Gastroesophageal sphincter (tissue), 4 donors: Measurements from ENCODE around the gene TPX2. TPM values are rescaled to one million over a fixed set of nuclear protein-coding genes. Genes with fewer than 3 reads are reported as not detected.

Source experiments
- ATAC-seq: fragments of 150-250 bp; one replicate; pipeline ENCODE4 v1.9.1; 2016; ENCODE audit warnings: mild to moderate bottlenecking, moderate library complexity
- H3K27ac ChIP-seq, 4 donors: fragments of 200-600 bp; sonication (generic) in 3 of 4; 1 replicate in 3 of 4; 2 replicates in 1 of 4; pipeline ENCODE4 v1.5.1; 2016 to 2019
- H3K27me3 ChIP-seq: fragments of 200-600 bp; sonication (generic); one replicate; pipeline ENCODE4 v1.5.1; 2019
- H3K36me3 ChIP-seq, 2 donors: fragments of 200-600 bp; sonication (generic); one replicate each; pipeline ENCODE4 v1.5.1; 2019; ENCODE audit warnings: control low read depth in 1 of 2
- H3K4me1 ChIP-seq, 3 donors: fragments of 200-600 bp; sonication (generic); 1 replicate in 2 of 3; 2 replicates in 1 of 3; pipeline ENCODE4 v1.5.1; 2016 to 2019; ENCODE audit warnings: control low read depth in 2 of 3
- H3K4me3 ChIP-seq, 2 donors: fragments of 200-600 bp; sonication (generic); one replicate each; pipeline ENCODE4 v1.5.1; 2019; ENCODE audit warnings: mild to moderate bottlenecking in 1 of 2, moderate library complexity in 1 of 2
- H3K9me3 ChIP-seq, 3 donors: fragments of 200-600 bp; sonication (generic); one replicate each; pipeline ENCODE4 v1.5.1; 2017 to 2019; ENCODE audit warnings: control low read depth in 2 of 3
- EP300 ChIP-seq: sonication (generic); formaldehyde crosslinking; IDR thresholded peaks from one replicate; pipeline ENCODE4 v1.6.1; 2017; ENCODE audit warnings: antibody characterized with exemption, mild to moderate bottlenecking
- POLR2A ChIP-seq, 2 donors: fragments of 450-650 bp; IDR thresholded peaks; one replicate each; pipeline ENCODE4 v1.6.1; 2017; ENCODE audit warnings: antibody characterized with exemption in 2 of 2, mild to moderate bottlenecking in 2 of 2, moderate library complexity in 1 of 2
- POLR2AphosphoS5 ChIP-seq: sonication (generic); formaldehyde crosslinking; IDR thresholded peaks from one replicate; pipeline ENCODE4 v1.6.1; 2017; ENCODE audit warnings: antibody characterized with exemption
- WGBS, 2 donors: methylation state at CpG; one replicate each; pipeline ENCODE4 v1.1.5; 2018; ENCODE audit warnings: low coverage in 1 of 2; 5-methylcytosine and 5-hydroxymethylcytosine counted together
- total RNA-seq, 4 donors: library from RNA; depleted of rRNA; stranded (reverse); fragments of >200 nt; gene quantifications; one replicate each; pipeline ENCODE4 v1.1.0, GENCODE V29; 2016
- TF ChIP-seq, protein P1 (sequence below), 4 experiments: fragments of 200-600 bp in 2 of 4; fragments of 450-650 bp in 2 of 4; sonication (generic) in 1 of 4; IDR thresholded peaks; one replicate each; pipeline ENCODE4 v1.5.1; 2017 to 2019; ENCODE audit warnings: antibody characterized with exemption in 4 of 4, mild to moderate bottlenecking in 2 of 4, moderate library complexity in 2 of 4

TPX2 gene
- total RNA-seq, 4 donors from 2014 or later, result 0.13 to 1.4 (median 0.74) TPM

DNA sequence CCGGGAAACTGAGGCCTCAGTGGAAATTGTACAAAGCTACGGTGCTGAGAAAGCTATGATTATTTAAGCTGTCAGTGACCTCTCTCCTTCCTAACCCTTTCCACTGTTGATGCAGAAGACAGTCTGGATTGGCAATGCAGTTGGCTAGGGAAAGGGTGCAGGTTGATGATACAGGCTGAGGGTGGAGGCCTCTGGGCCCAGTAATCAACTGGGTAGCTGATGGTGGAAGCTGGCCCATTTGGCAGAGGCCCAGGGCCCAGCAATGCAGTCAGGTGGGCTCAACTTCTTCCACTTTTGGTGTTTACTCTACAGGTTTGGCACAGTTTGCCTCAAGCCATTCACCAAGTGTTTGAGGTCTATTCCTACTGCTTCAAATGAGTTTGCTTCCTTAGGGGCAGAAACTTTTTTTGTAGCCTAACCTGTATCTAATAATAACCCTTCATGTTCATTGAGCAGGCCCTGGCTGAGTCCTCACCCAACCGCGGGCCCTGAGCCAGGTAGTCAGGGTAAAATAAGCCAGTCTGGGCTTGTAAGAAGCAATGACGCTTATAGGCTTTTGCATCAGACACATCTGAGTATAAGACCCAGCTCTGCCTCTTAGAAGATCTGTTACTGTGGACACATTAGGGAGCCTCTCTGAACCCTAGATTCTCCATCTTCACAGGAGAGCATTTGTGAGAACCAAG lies 28.5 kb upstream of the TPX2 start:
- Histone ChIP-seq H3K9me3 (no peaks in the 10 kb centered on the region), H3K36me3 (peaks cover 0 to 46% of the 10 kb centered on the region in 2 donors), H3K27ac (peak overlapping the region; percentile 93 to 100 (median 96)), H3K27me3 (no peaks in the 10 kb centered on the region), H3K4me3 (no peak overlapping the region), H3K4me1 (peaks cover 30 to 95% (median 56%) of the 10 kb centered on the region in 3 donors)
- no peak for TF ChIP-seq EP300
- no peak for TF ChIP-seq POLR2AphosphoS5
- TF ChIP-seq, protein P1, sequence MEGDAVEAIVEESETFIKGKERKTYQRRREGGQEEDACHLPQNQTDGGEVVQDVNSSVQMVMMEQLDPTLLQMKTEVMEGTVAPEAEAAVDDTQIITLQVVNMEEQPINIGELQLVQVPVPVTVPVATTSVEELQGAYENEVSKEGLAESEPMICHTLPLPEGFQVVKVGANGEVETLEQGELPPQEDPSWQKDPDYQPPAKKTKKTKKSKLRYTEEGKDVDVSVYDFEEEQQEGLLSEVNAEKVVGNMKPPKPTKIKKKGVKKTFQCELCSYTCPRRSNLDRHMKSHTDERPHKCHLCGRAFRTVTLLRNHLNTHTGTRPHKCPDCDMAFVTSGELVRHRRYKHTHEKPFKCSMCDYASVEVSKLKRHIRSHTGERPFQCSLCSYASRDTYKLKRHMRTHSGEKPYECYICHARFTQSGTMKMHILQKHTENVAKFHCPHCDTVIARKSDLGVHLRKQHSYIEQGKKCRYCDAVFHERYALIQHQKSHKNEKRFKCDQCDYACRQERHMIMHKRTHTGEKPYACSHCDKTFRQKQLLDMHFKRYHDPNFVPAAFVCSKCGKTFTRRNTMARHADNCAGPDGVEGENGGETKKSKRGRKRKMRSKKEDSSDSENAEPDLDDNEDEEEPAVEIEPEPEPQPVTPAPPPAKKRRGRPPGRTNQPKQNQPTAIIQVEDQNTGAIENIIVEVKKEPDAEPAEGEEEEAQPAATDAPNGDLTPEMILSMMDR (IDR thresholded peaks at IDR 0.05), result no peak
- no peak for TF ChIP-seq POLR2A (IDR thresholded peaks at IDR 0.05)
- 65 to 78% methylated on average over 2 to 4 of the region's 5 CpGs for WGBS, 2 donors
- no peak for ATAC-seq

GRCh38 chr20:31711179-31712111 lies 27.6 kb upstream of the TPX2 start:
- peaks cover 0 to 40% of the 10 kb centered on the region in 2 donors for H3K36me3 ChIP-seq
- H3K4me1 ChIP-seq, result peaks cover 33 to 95% (median 65%) of the 10 kb centered on the region in 3 donors
- H3K27ac ChIP-seq, result peak overlapping the region; percentile 93 to 100 (median 96)
- H3K9me3 ChIP-seq, result no peaks in the 10 kb centered on the region
- no peaks in the 10 kb centered on the region for H3K27me3 ChIP-seq
- H3K4me3 ChIP-seq, result peak overlapping the region in 1 of 2 donors; percentile 38
- TF ChIP-seq POLR2A (IDR thresholded peaks at IDR 0.05) (no peak), POLR2AphosphoS5 (no peak), EP300 (no peak)
- TF ChIP-seq, protein P1 (IDR thresholded peaks at IDR 0.05), result no peak
- ATAC-seq, result no peak

- H3K27ac ChIP-seq, result peak overlapping the region; percentile 93 to 100 (median 96)
- TF ChIP-seq EP300 (no peak), POLR2A (IDR thresholded peaks at IDR 0.05) (no peak)
- TF ChIP-seq, protein P1 (IDR thresholded peaks at IDR 0.05), result no peak
- peak; percentile 29 for ATAC-seq
- WGBS, 2 donors, result 34 to 52% methylated on average over 4 to 5 of the region's 5 CpGs
- H3K36me3 ChIP-seq, result peaks cover 0 to 33% of the 10 kb centered on the region in 2 donors
- H3K4me1 ChIP-seq, result peaks cover 33 to 95% (median 72%) of the 10 kb centered on the region in 3 donors
- no peaks in the 10 kb centered on the region for H3K27me3 ChIP-seq
- peak overlapping the region in 1 of 2 donors; percentile 38 for H3K4me3 ChIP-seq
- H3K9me3 ChIP-seq, result no peaks in the 10 kb centered on the region
Measured at GRCh38 chr20:31712112-31712553, 27.0 kb upstream of the TPX2 start.

DNA sequence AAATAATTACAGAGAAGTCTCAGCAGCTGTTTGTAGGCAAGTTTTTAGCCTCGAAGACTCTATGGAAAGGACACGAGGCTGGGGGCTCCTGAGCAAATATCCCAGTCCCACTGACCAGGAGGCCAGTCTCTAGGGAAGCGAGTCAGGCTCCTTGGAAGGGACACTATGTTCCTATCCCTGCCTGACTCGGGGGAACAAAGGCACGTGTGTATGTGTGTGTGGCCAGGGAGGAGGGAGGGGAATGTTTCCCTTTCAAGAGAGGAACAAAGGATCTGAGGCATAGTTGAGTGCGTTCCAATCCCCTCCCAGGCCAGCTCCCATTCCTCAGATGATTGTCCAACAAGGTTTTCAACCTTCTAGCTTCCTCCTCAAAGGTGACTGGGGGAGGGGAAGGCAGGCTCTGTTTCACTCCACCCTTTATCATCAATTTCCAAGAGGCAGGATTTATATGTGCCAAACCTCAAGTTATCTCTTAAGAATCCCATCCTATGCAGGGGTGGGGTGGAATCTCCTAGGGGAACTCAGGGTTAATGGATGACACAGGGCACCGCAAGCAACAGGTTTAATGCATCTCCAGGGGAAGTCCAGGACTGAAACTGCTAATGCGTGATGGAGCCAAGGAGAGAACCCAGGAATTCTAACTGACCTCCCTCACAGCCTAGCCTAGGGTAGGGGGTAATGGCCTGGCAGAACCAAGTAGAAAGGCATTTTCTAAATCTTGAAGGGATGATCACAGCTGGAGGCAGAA lies 26.4 kb upstream of the TPX2 start:
- ATAC-seq, result peak; percentile 94
- H3K27me3 ChIP-seq, result no peaks in the 10 kb centered on the region
- peak overlapping the region; percentile 31 to 38 for H3K4me3 ChIP-seq
- TF ChIP-seq EP300 (peak; percentile 70), POLR2AphosphoS5 (peak; percentile 97), POLR2A (IDR thresholded peaks at IDR 0.05) (no peak)
- peak overlapping the region; percentile 93 to 100 (median 96) for H3K27ac ChIP-seq
- 7 to 12% methylated on average over 7 to 8 of the region's 8 CpGs for WGBS, 2 donors
- H3K9me3 ChIP-seq, result no peaks in the 10 kb centered on the region
- peaks cover 0 to 28% of the 10 kb centered on the region in 2 donors for H3K36me3 ChIP-seq
- peaks cover 36 to 98% (median 78%) of the 10 kb centered on the region in 3 donors for H3K4me1 ChIP-seq
